ENCODE data around the gene RIT2.

- TF ChIP-seq ZNF768 (tag by site-specific recombination; IDR thresholded peaks at IDR 0.05) (no peak), ZNF837 (tag by site-specific recombination; IDR thresholded peaks at IDR 0.05) (no peak), YY1 (tag by site-specific recombination; IDR thresholded peaks at IDR 0.05) (no peak), ZNF629 (tag by site-specific recombination; IDR thresholded peaks at IDR 0.05) (no peak), CTCF (tag by site-specific recombination; IDR thresholded peaks at IDR 0.05) (no peak), ZBTB44 (tag by site-specific recombination; IDR thresholded peaks at IDR 0.05) (no peak), ZNF175 (tag by site-specific recombination; IDR thresholded peaks at IDR 0.05) (no peak), ZNF521 (tag by site-specific recombination; IDR thresholded peaks at IDR 0.05) (no peak), ZNF23 (tag by site-specific recombination; IDR thresholded peaks at IDR 0.05; ENCODE audit: borderline replicate concordance) (no peak)
These were observed 173.6 kb downstream of the RIT2 start for GRCh38 chr18:42941860-42942259.
